ENCODE measurements around the gene MRPL4.

- TF ChIP-seq, protein P1, sequence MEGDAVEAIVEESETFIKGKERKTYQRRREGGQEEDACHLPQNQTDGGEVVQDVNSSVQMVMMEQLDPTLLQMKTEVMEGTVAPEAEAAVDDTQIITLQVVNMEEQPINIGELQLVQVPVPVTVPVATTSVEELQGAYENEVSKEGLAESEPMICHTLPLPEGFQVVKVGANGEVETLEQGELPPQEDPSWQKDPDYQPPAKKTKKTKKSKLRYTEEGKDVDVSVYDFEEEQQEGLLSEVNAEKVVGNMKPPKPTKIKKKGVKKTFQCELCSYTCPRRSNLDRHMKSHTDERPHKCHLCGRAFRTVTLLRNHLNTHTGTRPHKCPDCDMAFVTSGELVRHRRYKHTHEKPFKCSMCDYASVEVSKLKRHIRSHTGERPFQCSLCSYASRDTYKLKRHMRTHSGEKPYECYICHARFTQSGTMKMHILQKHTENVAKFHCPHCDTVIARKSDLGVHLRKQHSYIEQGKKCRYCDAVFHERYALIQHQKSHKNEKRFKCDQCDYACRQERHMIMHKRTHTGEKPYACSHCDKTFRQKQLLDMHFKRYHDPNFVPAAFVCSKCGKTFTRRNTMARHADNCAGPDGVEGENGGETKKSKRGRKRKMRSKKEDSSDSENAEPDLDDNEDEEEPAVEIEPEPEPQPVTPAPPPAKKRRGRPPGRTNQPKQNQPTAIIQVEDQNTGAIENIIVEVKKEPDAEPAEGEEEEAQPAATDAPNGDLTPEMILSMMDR (IDR thresholded peaks at IDR 0.05; ENCODE audit: low read depth, low read length, missing input control) = no peak
- TF ChIP-seq, protein P2, sequence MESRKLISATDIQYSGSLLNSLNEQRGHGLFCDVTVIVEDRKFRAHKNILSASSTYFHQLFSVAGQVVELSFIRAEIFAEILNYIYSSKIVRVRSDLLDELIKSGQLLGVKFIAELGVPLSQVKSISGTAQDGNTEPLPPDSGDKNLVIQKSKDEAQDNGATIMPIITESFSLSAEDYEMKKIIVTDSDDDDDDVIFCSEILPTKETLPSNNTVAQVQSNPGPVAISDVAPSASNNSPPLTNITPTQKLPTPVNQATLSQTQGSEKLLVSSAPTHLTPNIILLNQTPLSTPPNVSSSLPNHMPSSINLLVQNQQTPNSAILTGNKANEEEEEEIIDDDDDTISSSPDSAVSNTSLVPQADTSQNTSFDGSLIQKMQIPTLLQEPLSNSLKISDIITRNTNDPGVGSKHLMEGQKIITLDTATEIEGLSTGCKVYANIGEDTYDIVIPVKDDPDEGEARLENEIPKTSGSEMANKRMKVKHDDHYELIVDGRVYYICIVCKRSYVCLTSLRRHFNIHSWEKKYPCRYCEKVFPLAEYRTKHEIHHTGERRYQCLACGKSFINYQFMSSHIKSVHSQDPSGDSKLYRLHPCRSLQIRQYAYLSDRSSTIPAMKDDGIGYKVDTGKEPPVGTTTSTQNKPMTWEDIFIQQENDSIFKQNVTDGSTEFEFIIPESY (IDR thresholded peaks at IDR 0.05) = no peak
- TF ChIP-seq JUND (IDR thresholded peaks at IDR 0.05) (no peak), MAX (IDR thresholded peaks at IDR 0.05) (no peak), RAD21 (IDR thresholded peaks at IDR 0.05) (no peak), YY1 (IDR thresholded peaks at IDR 0.05) (no peak), TAF1 (conservative IDR thresholded peaks at IDR 0.05) (no peak), FOXA2 (IDR thresholded peaks at IDR 0.05) (no peak), GABPA (IDR thresholded peaks at IDR 0.05 in 1 of 2, conservative IDR thresholded peaks at IDR 0.05 in 1 of 2) (no peak), SP1 (IDR thresholded peaks at IDR 0.05) (no peak), RXRA (IDR thresholded peaks at IDR 0.05) (no peak)
- TF ChIP-seq, protein P3, sequence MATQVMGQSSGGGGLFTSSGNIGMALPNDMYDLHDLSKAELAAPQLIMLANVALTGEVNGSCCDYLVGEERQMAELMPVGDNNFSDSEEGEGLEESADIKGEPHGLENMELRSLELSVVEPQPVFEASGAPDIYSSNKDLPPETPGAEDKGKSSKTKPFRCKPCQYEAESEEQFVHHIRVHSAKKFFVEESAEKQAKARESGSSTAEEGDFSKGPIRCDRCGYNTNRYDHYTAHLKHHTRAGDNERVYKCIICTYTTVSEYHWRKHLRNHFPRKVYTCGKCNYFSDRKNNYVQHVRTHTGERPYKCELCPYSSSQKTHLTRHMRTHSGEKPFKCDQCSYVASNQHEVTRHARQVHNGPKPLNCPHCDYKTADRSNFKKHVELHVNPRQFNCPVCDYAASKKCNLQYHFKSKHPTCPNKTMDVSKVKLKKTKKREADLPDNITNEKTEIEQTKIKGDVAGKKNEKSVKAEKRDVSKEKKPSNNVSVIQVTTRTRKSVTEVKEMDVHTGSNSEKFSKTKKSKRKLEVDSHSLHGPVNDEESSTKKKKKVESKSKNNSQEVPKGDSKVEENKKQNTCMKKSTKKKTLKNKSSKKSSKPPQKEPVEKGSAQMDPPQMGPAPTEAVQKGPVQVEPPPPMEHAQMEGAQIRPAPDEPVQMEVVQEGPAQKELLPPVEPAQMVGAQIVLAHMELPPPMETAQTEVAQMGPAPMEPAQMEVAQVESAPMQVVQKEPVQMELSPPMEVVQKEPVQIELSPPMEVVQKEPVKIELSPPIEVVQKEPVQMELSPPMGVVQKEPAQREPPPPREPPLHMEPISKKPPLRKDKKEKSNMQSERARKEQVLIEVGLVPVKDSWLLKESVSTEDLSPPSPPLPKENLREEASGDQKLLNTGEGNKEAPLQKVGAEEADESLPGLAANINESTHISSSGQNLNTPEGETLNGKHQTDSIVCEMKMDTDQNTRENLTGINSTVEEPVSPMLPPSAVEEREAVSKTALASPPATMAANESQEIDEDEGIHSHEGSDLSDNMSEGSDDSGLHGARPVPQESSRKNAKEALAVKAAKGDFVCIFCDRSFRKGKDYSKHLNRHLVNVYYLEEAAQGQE (IDR thresholded peaks at IDR 0.05) = no peak
These were observed 27.7 kb upstream of the MRPL4 start for GRCh38 chr19:10224337-10224736.

All from liver (tissue), 3 donors.